Esophagus (tissue), 2 donors: ENCODE measurements around the gene ACSS3. TPM values are rescaled to one million over a fixed set of nuclear protein-coding genes. Genes with fewer than 3 reads are reported as not detected.
"Not testable (repeated sequence)": the region's sequence is repeated elsewhere in the genome, so short reads cannot be mapped to it uniquely, and the experiment has no call there.

Experiments used
- H3K27ac ChIP-seq, 2 donors: one replicate each; pipeline ENCODE4 v1.5.1; 2013; ENCODE audit warnings: low read depth in 2 of 2, mild to moderate bottlenecking in 2 of 2, inconsistent platforms in 1 of 2, low read length in 1 of 2, moderate library complexity in 1 of 2
- H3K27me3 ChIP-seq, 2 donors: one replicate each; pipeline ENCODE4 v1.6.1; 2013; ENCODE audit warnings: low read length in 2 of 2, control low read depth in 1 of 2, mild to moderate bottlenecking in 1 of 2; ENCODE audit not compliant: insufficient read depth in 2 of 2, control insufficient read depth in 1 of 2
- H3K36me3 ChIP-seq, 2 donors: one replicate each; pipeline ENCODE4 v1.6.1; 2013; ENCODE audit warnings: low read length in 1 of 2; ENCODE audit not compliant: control insufficient read depth in 2 of 2, insufficient read depth in 2 of 2
- H3K4me1 ChIP-seq, 2 donors: one replicate each; pipeline ENCODE4 v1.6.1; 2013; ENCODE audit warnings: low read length in 1 of 2; ENCODE audit not compliant: control insufficient read depth in 2 of 2, insufficient read depth in 2 of 2
- H3K4me3 ChIP-seq, 2 donors: one replicate each; pipeline ENCODE4 v1.5.1; 2013; ENCODE audit warnings: low read length in 2 of 2, mild to moderate bottlenecking in 2 of 2, low read depth in 1 of 2, moderate library complexity in 1 of 2
- H3K9me3 ChIP-seq, 2 donors: one replicate each; pipeline ENCODE4 v1.6.1; 2013; ENCODE audit warnings: mild to moderate bottlenecking in 2 of 2, low read depth in 1 of 2, low read length in 1 of 2, moderate library complexity in 1 of 2; ENCODE audit not compliant: control insufficient read depth in 2 of 2, insufficient read depth in 1 of 2
- WGBS, 2 donors: extraction: QIAGEN DNeasy Blood & Tissue Kit; methylation state at CpG; one replicate each; pipeline ENCODE4 v1.1.7; 2013; 5-methylcytosine and 5-hydroxymethylcytosine counted together
- polyA plus RNA-seq, 2 donors: library from polyadenylated mRNA; stranded (reverse); fragments of 200-250 nt; gene quantifications; one replicate each; pipeline ENCODE4 v1.2.3, GENCODE V29; 2013
- donor health status: healthy with polysubstance abuse.
- donor health status: Bipolar disorder and iron deficiency.

ACSS3 gene
- polyA plus RNA-seq, 2 donors: 0.31 TPM

DNA sequence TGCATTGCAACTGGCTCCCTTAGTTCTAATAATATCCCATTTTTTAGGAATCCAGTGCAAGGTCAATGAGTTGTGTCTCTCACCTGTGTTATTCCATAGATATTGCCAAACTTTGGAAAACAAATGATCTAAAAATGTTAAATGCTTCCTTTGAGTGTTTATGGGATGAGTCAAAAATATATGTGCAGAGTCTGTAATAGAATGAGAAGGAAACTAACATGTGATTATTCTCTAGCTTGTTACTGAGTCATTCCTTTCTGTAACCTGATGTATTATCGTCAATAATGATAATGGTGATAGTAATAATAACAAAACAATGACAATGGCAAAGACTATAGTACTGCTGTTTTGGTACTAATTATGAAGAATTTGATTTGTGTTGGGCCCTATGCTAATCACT, 11.5 kb downstream of the ACSS3 start:
- no peaks in the 10 kb centered on the region for H3K9me3 ChIP-seq
- no peak overlapping the region for H3K4me3 ChIP-seq
- no peaks in the 10 kb centered on the region for H3K36me3 ChIP-seq
- H3K27ac ChIP-seq: no peak overlapping the region
- WGBS, 2 donors: 81 to 88% methylated on average over 1 of the region's 1 CpG
- no peaks in the 10 kb centered on the region for H3K4me1 ChIP-seq
- no peaks in the 10 kb centered on the region for H3K27me3 ChIP-seq

DNA sequence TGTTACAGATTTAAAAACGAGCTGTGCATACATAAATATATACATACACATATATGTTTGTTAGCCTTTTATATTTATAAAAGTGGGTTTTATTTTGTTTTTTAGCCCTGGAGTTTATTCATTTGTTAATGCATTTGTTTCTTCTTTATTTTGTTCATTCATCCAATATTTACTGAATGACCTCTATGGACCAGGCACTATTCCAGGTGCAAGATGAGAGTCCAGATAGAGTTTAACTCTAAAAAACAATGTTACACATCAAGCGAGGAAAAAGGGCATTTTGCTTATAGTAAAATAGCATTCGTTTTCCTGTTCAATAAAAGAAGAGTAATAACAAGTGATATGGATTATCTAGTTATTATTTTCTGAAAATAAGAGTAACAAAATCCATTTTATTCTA, 14.2 kb downstream of the ACSS3 start:
- Histone ChIP-seq H3K4me3 (no peak overlapping the region), H3K9me3 (no peaks in the 10 kb centered on the region), H3K27ac (no peak overlapping the region), H3K27me3 (no peaks in the 10 kb centered on the region), H3K4me1 (no peaks in the 10 kb centered on the region), H3K36me3 (no peaks in the 10 kb centered on the region)
- 70% methylated on average over 3 of the region's 3 CpGs for WGBS, 2 donors

DNA sequence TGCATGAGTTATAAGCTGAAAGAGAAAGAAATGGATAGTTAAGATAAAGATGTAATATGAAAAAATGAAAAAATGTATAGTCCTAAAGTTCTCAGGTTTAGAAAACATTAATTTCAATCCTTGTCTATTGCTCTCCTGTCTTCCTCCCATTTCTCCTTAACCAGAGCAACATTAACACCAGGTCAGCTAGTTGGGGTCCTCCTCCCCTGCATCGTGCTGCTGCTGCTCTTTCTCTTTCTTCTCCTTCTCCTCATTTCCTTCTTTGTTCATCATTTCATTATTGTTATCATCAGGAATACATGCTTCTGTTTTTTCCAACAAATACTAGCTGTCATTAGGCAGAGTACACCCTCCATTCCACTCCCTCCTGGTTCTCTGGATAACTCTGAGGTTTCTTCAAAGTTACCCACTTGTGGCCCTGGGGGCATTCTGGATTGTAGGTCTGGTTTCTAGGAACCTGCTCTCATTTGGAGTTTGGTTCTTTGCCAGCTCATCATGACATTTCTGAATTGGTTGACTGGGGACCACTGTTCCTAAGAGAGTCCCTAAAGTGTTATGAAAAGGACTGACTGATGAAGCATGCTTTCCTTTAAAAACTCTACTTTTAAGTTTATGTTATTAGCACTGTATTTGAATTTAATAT, 17.0 kb downstream of the ACSS3 start:
- no peak overlapping the region for H3K27ac ChIP-seq
- no peaks in the 10 kb centered on the region for H3K36me3 ChIP-seq
- H3K4me3 ChIP-seq: no peak overlapping the region
- H3K27me3 ChIP-seq: no peaks in the 10 kb centered on the region
- no peaks in the 10 kb centered on the region for H3K4me1 ChIP-seq
- no peaks in the 10 kb centered on the region for H3K9me3 ChIP-seq
- 38 to 69% methylated on average over 1 of the region's 1 CpG for WGBS, 2 donors

DNA sequence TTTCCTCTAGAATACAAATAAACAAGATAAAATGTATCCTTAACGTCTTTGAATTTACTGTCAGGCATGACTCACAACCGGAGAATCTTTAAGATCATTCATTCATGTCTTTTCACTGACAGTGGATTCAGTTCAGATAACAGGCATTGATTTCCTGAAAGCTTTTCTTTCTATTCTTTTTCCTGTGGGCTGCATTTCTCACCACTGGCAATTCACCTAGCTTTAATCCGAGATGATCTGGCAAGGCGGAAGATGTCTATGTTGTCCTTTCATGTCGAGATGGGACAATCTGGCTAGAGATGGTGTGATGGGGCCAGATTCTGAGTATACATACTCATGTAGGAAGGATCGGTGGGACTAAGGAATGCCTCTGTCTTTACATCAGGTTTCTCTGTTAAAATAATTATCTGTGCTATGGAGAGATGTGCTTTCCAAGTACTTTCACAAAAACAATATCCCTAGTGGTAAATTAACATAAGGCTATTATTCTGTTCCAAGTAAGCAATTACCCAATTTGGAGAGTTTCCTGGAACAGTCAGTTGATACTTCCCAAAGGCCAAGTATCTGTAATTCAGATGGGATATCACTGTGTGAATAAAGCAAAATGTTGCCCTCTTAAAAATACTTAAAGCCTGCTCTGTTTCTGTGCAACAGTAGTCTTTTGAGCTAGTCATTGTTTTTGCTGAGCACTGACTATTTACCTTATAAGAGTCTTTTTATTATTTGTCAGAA, 17.8 kb downstream of the ACSS3 start:
- Histone ChIP-seq H3K27me3 (no peaks in the 10 kb centered on the region), H3K4me1 (no peaks in the 10 kb centered on the region), H3K9me3 (no peaks in the 10 kb centered on the region), H3K4me3 (no peak overlapping the region), H3K27ac (no peak overlapping the region), H3K36me3 (no peaks in the 10 kb centered on the region)
- WGBS, 2 donors: 50 to 63% methylated on average over 6 of the region's 6 CpGs

DNA sequence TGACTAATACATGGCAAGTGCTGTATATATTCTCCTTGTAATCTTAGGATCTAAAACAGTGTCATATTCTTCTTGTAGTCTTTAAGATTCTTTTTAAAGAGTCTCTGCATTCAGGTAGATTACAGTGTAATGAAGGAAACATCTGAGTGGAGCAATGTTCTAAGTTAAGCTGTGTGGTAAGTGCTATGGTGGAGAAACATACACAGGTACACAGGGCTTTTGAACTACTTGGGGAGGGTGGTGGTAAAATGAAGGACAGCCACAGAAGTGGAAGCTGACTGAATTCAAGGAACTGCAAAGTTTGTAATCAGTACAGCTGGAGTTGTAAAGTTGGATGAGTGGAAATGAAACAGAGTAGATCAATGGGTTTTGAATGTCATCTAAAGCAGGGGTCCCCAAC, 27.8 kb downstream of the ACSS3 start:
- Histone ChIP-seq H3K36me3 (no peaks in the 10 kb centered on the region), H3K4me3 (no peak overlapping the region), H3K27me3 (no peaks in the 10 kb centered on the region), H3K9me3 (no peaks in the 10 kb centered on the region), H3K27ac (no peak overlapping the region), H3K4me1 (no peaks in the 10 kb centered on the region)

DNA sequence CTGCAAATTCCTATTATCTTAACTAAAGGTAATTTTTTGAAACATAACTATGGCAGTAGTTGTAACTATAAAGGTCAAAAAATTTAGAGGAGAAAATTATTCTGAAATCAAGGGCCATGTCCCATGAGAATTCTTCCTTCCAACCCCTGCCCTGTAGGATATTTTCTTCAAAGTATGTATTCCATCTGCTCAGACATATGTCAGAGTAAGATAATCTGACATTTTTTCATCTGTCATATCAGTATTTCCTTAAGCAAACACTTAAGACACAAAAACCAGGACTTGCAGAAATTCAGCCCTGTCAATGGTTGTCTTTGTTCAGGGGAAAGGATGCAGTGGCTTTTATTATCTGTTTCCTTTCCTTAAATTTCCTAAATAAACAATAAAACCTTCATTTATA, 36.3 kb downstream of the ACSS3 start:
- no peaks in the 10 kb centered on the region for H3K27me3 ChIP-seq
- H3K4me3 ChIP-seq: no peak overlapping the region
- no peaks in the 10 kb centered on the region for H3K4me1 ChIP-seq
- no peaks in the 10 kb centered on the region for H3K36me3 ChIP-seq
- H3K9me3 ChIP-seq: no peaks in the 10 kb centered on the region
- H3K27ac ChIP-seq: no peak overlapping the region

DNA sequence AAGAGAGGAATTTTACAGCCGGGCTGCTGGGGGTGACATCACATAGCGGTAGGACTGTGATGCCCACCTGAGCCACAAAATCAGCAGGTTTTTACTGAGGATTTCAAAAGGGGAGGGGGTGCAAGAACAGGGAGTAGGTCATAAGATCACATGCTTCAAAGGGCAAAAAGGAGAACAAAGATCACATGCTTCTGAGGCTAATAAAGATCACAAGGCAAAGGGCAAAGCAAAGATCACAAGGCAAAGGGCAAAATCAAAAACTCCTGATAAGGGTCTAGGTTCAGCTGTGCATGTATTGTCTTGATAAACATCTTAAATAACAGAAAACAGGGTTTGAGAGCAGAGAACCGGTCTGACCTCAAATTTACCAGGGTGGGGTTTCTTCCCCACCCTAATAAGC, 41.2 kb downstream of the ACSS3 start:
- H3K27ac ChIP-seq: not testable (repeated sequence)
- WGBS, 2 donors: 75 to 85% methylated on average over 3 of the region's 3 CpGs

DNA sequence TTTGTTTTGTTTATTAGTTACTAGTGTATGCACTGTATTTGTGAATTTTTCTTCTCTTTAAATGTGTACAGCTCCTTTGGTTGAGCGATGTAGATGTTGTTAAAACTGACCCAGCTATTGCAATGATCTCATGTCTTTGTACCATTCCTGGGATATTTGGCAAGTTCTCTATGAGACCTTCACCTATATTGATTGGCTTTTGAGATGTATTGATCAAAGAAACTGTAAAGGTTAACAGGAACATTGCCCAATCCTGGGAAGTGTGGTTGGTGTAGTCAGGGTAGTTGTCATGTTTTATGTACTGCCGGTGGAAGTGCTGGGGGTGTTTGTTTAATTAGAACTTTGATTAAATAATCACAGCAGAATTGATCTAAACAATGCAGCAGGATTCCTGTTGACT, 43.1 kb downstream of the ACSS3 start:
- H3K36me3 ChIP-seq: no peaks in the 10 kb centered on the region
- H3K4me3 ChIP-seq: no peak overlapping the region
- H3K27me3 ChIP-seq: no peaks in the 10 kb centered on the region
- H3K9me3 ChIP-seq: no peaks in the 10 kb centered on the region
- no peak overlapping the region for H3K27ac ChIP-seq
- 47 to 56% methylated on average over 2 of the region's 2 CpGs for WGBS, 2 donors
- no peaks in the 10 kb centered on the region for H3K4me1 ChIP-seq

More for the DNA sequence above, 41.2 kb downstream of the ACSS3 start:
- H3K4me1 ChIP-seq, H3K4me3 ChIP-seq, H3K9me3 ChIP-seq, H3K36me3 ChIP-seq, H3K27me3 ChIP-seq: not testable (repeated sequence)

DNA sequence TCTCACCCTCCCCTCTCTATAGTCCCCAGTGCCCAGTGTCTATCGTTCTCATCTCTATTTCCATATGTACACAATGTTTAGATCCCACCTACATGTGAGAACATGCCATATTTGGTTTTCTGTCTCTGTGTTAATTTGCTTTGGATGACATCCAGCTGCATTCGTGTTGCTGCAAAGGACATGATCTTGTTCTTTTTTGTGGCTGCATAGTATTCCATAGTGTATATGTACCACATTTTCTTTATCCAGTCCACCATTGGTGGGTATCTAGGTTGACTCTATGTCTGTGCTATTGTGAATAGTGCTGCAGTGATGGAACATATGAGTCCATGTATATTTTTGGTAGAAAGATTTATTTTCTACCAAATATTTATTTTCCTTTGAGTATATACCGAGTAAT, 45.7 kb downstream of the ACSS3 start:
- no peaks in the 10 kb centered on the region for H3K4me1 ChIP-seq
- H3K27ac ChIP-seq: no peak overlapping the region
- H3K36me3 ChIP-seq: no peaks in the 10 kb centered on the region
- H3K4me3 ChIP-seq: no peak overlapping the region
- no peaks in the 10 kb centered on the region for H3K27me3 ChIP-seq
- 77 to 84% methylated on average over 3 of the region's 3 CpGs for WGBS, 2 donors
- H3K9me3 ChIP-seq: no peaks in the 10 kb centered on the region

DNA sequence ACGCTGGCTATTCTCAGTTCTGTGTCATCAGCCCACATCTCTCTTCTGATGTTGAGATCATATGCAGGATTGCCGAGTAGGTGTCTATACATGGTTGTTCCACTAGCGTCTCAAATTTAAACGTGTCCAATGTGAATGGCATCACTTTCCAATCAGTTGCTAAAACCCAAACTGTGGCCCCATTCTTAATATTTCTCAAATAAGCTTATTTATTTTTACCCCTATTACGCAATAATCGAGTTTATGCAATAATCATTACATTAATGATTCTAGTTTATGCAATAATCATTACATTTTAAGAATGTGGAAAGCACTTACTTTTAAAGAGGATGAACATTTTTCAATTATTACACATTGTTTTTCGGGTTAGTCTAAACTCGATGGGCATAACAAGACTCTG, 47.8 kb downstream of the ACSS3 start:
- Histone ChIP-seq H3K9me3 (no peaks in the 10 kb centered on the region), H3K27ac (no peak overlapping the region), H3K36me3 (no peaks in the 10 kb centered on the region), H3K27me3 (no peaks in the 10 kb centered on the region), H3K4me1 (no peaks in the 10 kb centered on the region), H3K4me3 (no peak overlapping the region)
- 88 to 92% methylated on average over 8 of the region's 8 CpGs for WGBS, 2 donors
